Heart right ventricle (tissue), 16 donors: ENCODE results near the gene RB1. TPM values are rescaled to one million over a fixed set of nuclear protein-coding genes. Genes with fewer than 3 reads are reported as not detected.

Experiments
- ATAC-seq, 8 donors: fragments of 200-7000 bp; cut with Tn5 transposase; one replicate each; pipeline ENCODE4 v1.9.1; 2020; ENCODE audit warnings: mild to moderate bottlenecking in 8 of 8, moderate library complexity in 8 of 8, moderate number of reproducible peaks in 1 of 8
- DNase-seq, 2 donors: peaks; one replicate each; pipeline ENCODE4 v3.0.0-alpha.2; 2020
- H3K27ac ChIP-seq, 10 donors: fragments of 200-600 bp; sonication (generic) in 2 of 10; one replicate each; pipeline versions ENCODE4 v1.5.0 to v1.8.0; 2020 to 2022; ENCODE audit warnings: mild to moderate bottlenecking in 3 of 10
- H3K27me3 ChIP-seq, 7 donors: fragments of 200-600 bp; one replicate each; pipeline ENCODE4 v1.8.0; 2021 to 2022; ENCODE audit warnings: mild to moderate bottlenecking in 2 of 7
- H3K36me3 ChIP-seq, 9 donors: fragments of 200-600 bp; sonication (generic) in 1 of 9; one replicate each; pipeline versions ENCODE4 v1.5.0 to v1.8.0; 2020 to 2022; ENCODE audit warnings: mild to moderate bottlenecking in 2 of 9
- H3K4me1 ChIP-seq, 9 donors: fragments of 200-600 bp; sonication (generic) in 1 of 9; one replicate each; pipeline versions ENCODE4 v1.5.0 to v1.8.0; 2020 to 2022; ENCODE audit warnings: mild to moderate bottlenecking in 4 of 9
- H3K4me3 ChIP-seq, 10 donors: fragments of 200-600 bp; sonication (generic) in 2 of 10; one replicate each; pipeline versions ENCODE4 v1.5.0 to v1.8.0; 2020 to 2022; ENCODE audit warnings: mild to moderate bottlenecking in 7 of 10, moderate library complexity in 2 of 10
- H3K9me3 ChIP-seq, 11 donors: fragments of 200-600 bp in 10 of 11; sonication (generic) in 2 of 11; one replicate each; pipeline versions ENCODE4 v1.5.0 to v1.8.0; 2013 to 2022; ENCODE audit warnings: mild to moderate bottlenecking in 2 of 11, control low read depth in 1 of 11, moderate library complexity in 1 of 11
- CTCF ChIP-seq, 9 donors: fragments of 200-600 bp; sonication (generic) in 2 of 9; IDR thresholded peaks; one replicate each; pipeline versions ENCODE4 v1.5.0 to v1.8.0; 2021 to 2022; ENCODE audit warnings: antibody characterized with exemption in 9 of 9, mild to moderate bottlenecking in 5 of 9, moderate library complexity in 1 of 9
- WGBS, 2 donors: extraction: QIAGEN DNeasy Blood & Tissue Kit; methylation state at CpG; one replicate each; pipeline ENCODE4 v1.1.7; 2013; ENCODE audit warnings: inconsistent platforms in 1 of 2; 5-methylcytosine and 5-hydroxymethylcytosine counted together
- intact Hi-C, 10 donors: fragments of 100-400 bp; cut with DNase I; formaldehyde crosslinking; loops; one replicate each; pipeline versions ENCODE4 v1.11.1 to v1.14.2; 2022
- polyA plus RNA-seq, 2 donors: library from polyadenylated mRNA; stranded (reverse); fragments of 200-250 nt; gene quantifications; one replicate each; pipeline ENCODE4 v1.2.3, GENCODE V29; 2013
- total RNA-seq, 10 donors: library from RNA; stranded (reverse); fragmentation: NEBNext Ultra II Directional in 3 of 10; extraction: Animal tissue kit (Norgen Biotek cat#: 25700) in 3 of 10; gene quantifications; one replicate each; pipeline versions ENCODE4 v1.2.1 to v1.2.4, GENCODE V29; 2021 to 2023
- donor health status: Arrhythmogenic right ventricular cardiomyopathy.
- donor health status: ischemic (EF 13 %, LVEDD 7.1; RV severe dilation, severe dysfunction).
- donor health status: healthy with polysubstance abuse.
- donor health status: DM: no; HTN: yes; CAD: no.
- donor health status: DM: no; HTN: no; CAD: no.
- donor health status: ischemic (EF 25% LVEDD 6.9; RV normal size, moderate dysfunction).
- donor health status: ischemic (EF 25% LVEDD 5.7; RV mildly dilated, moderate dysfunction).
- donor health status: healthy.
- donor health status: DM: yes; HTN: yes; CAD: no.
- donor health status: Ischemic cardiomyopathy.
- donor health status: ischemic (EF 35%, LVEDD 5.7; RV mildly dilated, moderate dysfunction).
- donor health status: nonischemic (EF 11% LVEDD 7.7; RV severe dilation, severe dysfunction).
- donor health status: DM: yes; HTN: yes; CAD: no.
- donor health status: PGD.
- donor health status: ischemic (EF 29% LVEDD 5.4; RV normal size, mild dysfunction).
- donor health status: nonischemic (EF 23%, LVEDD 6.1; RV moderate dilation, normal function).

Gene RB1
- total and polyA plus RNA-seq, 12 donors = 12.1 to 42.0 (median 25.9) TPM

- no peak for TF ChIP-seq CTCF (IDR thresholded peaks at IDR 0.05)
- no peak for DNase-seq
- Histone ChIP-seq H3K27me3 (no peaks in the 10 kb centered on the region), H3K27ac (peak overlapping the region in 1 of 10 donors; percentile 6), H3K4me3 (no peak overlapping the region), H3K36me3 (peaks cover 0 to 92% (median 20%) of the 10 kb centered on the region in 9 donors), H3K4me1 (peaks cover 0 to 36% (median 9%) of the 10 kb centered on the region in 9 donors), H3K9me3 (no peaks in the 10 kb centered on the region)
- 79 to 92% methylated on average over 2 of the region's 2 CpGs for WGBS, 2 donors
- ATAC-seq = no peak
- intact Hi-C loops = no loop called here
These were observed 36.6 kb upstream of the RB1 start for GRCh38 chr13:48266701-48267639.

- intact Hi-C loops = no loop called here
- 94% methylated on average over 4 of the region's 4 CpGs for WGBS, 2 donors
- Histone ChIP-seq H3K4me3 (no peak overlapping the region), H3K36me3 (peaks cover 0 to 82% (median 14%) of the 10 kb centered on the region in 9 donors), H3K9me3 (no peaks in the 10 kb centered on the region), H3K27ac (peak overlapping the region in 1 of 10 donors; percentile 6), H3K4me1 (peaks cover 0 to 30% (median 9%) of the 10 kb centered on the region in 9 donors), H3K27me3 (no peaks in the 10 kb centered on the region)
- ATAC-seq (no peak), DNase-seq (no peak)
- no peak for TF ChIP-seq CTCF (IDR thresholded peaks at IDR 0.05)
These were observed 35.5 kb upstream of the RB1 start for GRCh38 chr13:48268019-48268418.

- no peak for ATAC-seq
- H3K36me3 ChIP-seq = peaks cover 0 to 43% (median 15%) of the 10 kb centered on the region in 9 donors
- no peak for TF ChIP-seq CTCF (IDR thresholded peaks at IDR 0.05)
- H3K27me3 ChIP-seq = no peaks in the 10 kb centered on the region
- no peak overlapping the region for H3K4me3 ChIP-seq
- DNase-seq = no peak
- intact Hi-C loops = no loop called here
- 88 to 92% methylated on average over 4 of the region's 4 CpGs for WGBS, 2 donors
- H3K27ac ChIP-seq = no peak overlapping the region
- peaks cover 0 to 5% (median 0%) of the 10 kb centered on the region in 9 donors for H3K4me1 ChIP-seq
- H3K9me3 ChIP-seq = no peaks in the 10 kb centered on the region
These were observed 30.2 kb upstream of the RB1 start for GRCh38 chr13:48273346-48273745.

GRCh38 chr13:48275507-48275906 lies 28.0 kb upstream of the RB1 start:
- no peak for TF ChIP-seq CTCF (IDR thresholded peaks at IDR 0.05)
- 89 to 90% methylated on average over 4 of the region's 4 CpGs for WGBS, 2 donors
- Histone ChIP-seq H3K27me3 (no peaks in the 10 kb centered on the region), H3K4me1 (peaks cover 0 to 12% (median 0%) of the 10 kb centered on the region in 9 donors), H3K36me3 (peaks cover 0 to 21% (median 8%) of the 10 kb centered on the region in 9 donors), H3K27ac (no peak overlapping the region), H3K4me3 (no peak overlapping the region), H3K9me3 (no peaks in the 10 kb centered on the region)
- DNase-seq = no peak
- intact Hi-C loops = no loop called here
- no peak for ATAC-seq
